Kidney epithelial cell (primary cell): Measurements from ENCODE around the gene FSCN2. TPM values are rescaled to one million over a fixed set of nuclear protein-coding genes. Genes with fewer than 3 reads are reported as not detected.

Source experiments
- DNase-seq: peaks from one replicate; pipeline ENCODE4 v3.0.0-alpha.2; 2010; ENCODE audit warnings: low read depth
- H3K27me3 ChIP-seq: 2 replicates; pipeline ENCODE4 v1.6.0; 2011; ENCODE audit warnings: low read length; ENCODE audit not compliant: control insufficient read depth, insufficient read depth
- H3K36me3 ChIP-seq: 2 replicates; pipeline ENCODE4 v1.5.1; 2011; ENCODE audit warnings: low read length; ENCODE audit not compliant: control insufficient read depth, insufficient read depth
- H3K4me3 ChIP-seq: 2 replicates; pipeline ENCODE4 v1.5.1; 2011; ENCODE audit warnings: low read depth, mild to moderate bottlenecking, control low read depth, low read length
- CTCF ChIP-seq: IDR thresholded peaks from 2 replicates; pipeline ENCODE4 v1.5.1; 2011; ENCODE audit warnings: mild to moderate bottlenecking, moderate library complexity, low read length, control low read depth, inconsistent platforms; ENCODE audit not compliant: insufficient read depth, poor library complexity, severe bottlenecking
- total RNA-seq: library from RNA; depleted of rRNA; stranded (reverse); fragments of >200 nt; gene quantifications from 2 replicates; pipeline ENCODE4 v1.2.3, GENCODE V29; 2015

The FSCN2 gene
- total RNA-seq, 1 donor from 2014 or later: 0.29 TPM

GRCh38 chr17:81544281-81544974 lies 16.3 kb downstream of the FSCN2 start:
- no peak for DNase-seq
- Histone ChIP-seq H3K27me3 (no peaks in the 10 kb centered on the region), H3K4me3 (no peak overlapping the region), H3K36me3 (peaks cover 1% of the 10 kb centered on the region)
- no peak for TF ChIP-seq CTCF

GRCh38 chr17:81545160-81545949 lies 17.2 kb downstream of the FSCN2 start:
- H3K27me3 ChIP-seq: no peaks in the 10 kb centered on the region
- peaks cover 1% of the 10 kb centered on the region for H3K36me3 ChIP-seq
- no peak for DNase-seq
- no peak overlapping the region for H3K4me3 ChIP-seq
- TF ChIP-seq CTCF: no peak

GRCh38 chr17:81546906-81547613 lies 18.9 kb downstream of the FSCN2 start:
- DNase-seq: no peak
- Histone ChIP-seq H3K4me3 (no peak overlapping the region), H3K27me3 (no peaks in the 10 kb centered on the region), H3K36me3 (no peaks in the 10 kb centered on the region)
- TF ChIP-seq CTCF: no peak

GRCh38 chr17:81547614-81547982 lies 19.4 kb downstream of the FSCN2 start:
- DNase-seq: no peak
- H3K27me3 ChIP-seq: no peaks in the 10 kb centered on the region
- no peak for TF ChIP-seq CTCF
- no peaks in the 10 kb centered on the region for H3K36me3 ChIP-seq
- no peak overlapping the region for H3K4me3 ChIP-seq

- Histone ChIP-seq H3K27me3 (no peaks in the 10 kb centered on the region), H3K4me3 (no peak overlapping the region), H3K36me3 (no peaks in the 10 kb centered on the region)
- no peak for TF ChIP-seq CTCF
- DNase-seq: no peak
Observed at GRCh38 chr17:81549031-81549557, 20.9 kb downstream of the FSCN2 start.
